Neural progenitor cell (in vitro differentiated cells): ENCODE results near the gene PRKCA.

Source experiments
- CTCF ChIP-seq: fragments of 200-600 bp; sonication (generic); IDR thresholded peaks from 2 replicates; pipeline ENCODE4 v1.5.1; 2017; ENCODE audit warnings: antibody characterized with exemption, mild to moderate bottlenecking
- EZH2 ChIP-seq: fragments of 200-600 bp; sonication (generic); IDR thresholded peaks from 2 replicates; pipeline ENCODE4 v1.6.1; 2017; ENCODE audit warnings: antibody characterized with exemption, mild to moderate bottlenecking, moderate library complexity

GRCh38 chr17:66849851-66850580 is 547.6 kb downstream of the PRKCA start:
- TF ChIP-seq CTCF (no peak), EZH2 (no peak)
